SHP77 (cell line): ENCODE measurements around the gene LAMB4.

Experiments used
- DNase-seq, 2 experiments: peaks; one replicate each; lab custom pipeline; 2025; lab: John Stamatoyannopoulos, UW

Gene LAMB4, protein sequence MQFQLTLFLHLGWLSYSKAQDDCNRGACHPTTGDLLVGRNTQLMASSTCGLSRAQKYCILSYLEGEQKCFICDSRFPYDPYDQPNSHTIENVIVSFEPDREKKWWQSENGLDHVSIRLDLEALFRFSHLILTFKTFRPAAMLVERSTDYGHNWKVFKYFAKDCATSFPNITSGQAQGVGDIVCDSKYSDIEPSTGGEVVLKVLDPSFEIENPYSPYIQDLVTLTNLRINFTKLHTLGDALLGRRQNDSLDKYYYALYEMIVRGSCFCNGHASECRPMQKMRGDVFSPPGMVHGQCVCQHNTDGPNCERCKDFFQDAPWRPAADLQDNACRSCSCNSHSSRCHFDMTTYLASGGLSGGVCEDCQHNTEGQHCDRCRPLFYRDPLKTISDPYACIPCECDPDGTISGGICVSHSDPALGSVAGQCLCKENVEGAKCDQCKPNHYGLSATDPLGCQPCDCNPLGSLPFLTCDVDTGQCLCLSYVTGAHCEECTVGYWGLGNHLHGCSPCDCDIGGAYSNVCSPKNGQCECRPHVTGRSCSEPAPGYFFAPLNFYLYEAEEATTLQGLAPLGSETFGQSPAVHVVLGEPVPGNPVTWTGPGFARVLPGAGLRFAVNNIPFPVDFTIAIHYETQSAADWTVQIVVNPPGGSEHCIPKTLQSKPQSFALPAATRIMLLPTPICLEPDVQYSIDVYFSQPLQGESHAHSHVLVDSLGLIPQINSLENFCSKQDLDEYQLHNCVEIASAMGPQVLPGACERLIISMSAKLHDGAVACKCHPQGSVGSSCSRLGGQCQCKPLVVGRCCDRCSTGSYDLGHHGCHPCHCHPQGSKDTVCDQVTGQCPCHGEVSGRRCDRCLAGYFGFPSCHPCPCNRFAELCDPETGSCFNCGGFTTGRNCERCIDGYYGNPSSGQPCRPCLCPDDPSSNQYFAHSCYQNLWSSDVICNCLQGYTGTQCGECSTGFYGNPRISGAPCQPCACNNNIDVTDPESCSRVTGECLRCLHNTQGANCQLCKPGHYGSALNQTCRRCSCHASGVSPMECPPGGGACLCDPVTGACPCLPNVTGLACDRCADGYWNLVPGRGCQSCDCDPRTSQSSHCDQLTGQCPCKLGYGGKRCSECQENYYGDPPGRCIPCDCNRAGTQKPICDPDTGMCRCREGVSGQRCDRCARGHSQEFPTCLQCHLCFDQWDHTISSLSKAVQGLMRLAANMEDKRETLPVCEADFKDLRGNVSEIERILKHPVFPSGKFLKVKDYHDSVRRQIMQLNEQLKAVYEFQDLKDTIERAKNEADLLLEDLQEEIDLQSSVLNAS (N-terminal part only)

DNA sequence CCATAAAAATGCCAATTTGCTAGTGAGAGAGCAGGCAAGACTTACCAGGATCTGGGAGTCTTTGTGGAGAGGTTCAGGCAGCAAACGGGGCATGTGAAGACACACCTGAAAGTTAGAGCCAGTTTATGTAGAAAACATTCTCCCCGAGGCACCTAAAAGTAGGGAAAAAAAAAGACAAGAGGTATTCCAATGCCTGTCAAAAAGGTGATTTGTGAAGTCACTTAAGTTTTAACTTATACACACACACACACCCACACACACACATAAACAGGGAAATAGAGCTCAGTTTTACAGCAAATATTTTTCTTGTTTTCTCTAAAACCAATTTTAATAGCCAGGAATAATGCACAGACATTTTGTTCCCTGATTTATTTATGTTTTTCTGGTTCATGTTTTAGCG, at the start of gene LAMB4:
Gene LAMB4 (minus strand): TSS at position 101 of the 400 bp plus-strand sequence. CDS start 7,197 bp downstream, outside the sequence.
- no peak for DNase-seq

DNA sequence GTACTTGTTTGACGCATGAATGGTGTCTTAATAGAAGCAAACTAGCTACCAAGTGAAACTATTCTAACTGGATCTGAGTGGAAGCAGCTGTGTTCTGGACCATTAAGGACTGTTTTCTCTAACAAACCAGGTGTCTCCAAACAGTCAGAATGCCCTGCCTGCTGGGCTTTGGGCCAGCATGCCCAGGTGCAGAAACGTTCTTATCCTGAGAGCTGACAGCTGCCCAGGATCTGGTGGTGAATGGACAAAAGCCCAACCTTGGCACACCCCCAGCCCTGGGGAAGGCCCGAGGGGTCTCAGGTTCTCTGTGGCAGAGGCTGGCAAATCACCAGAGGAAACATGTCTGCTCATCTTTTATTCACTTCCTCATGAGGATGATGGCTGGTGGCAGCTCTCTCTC, 48.2 kb upstream of the LAMB4 start:
- peak; percentile 94 to 95 for DNase-seq

DNA sequence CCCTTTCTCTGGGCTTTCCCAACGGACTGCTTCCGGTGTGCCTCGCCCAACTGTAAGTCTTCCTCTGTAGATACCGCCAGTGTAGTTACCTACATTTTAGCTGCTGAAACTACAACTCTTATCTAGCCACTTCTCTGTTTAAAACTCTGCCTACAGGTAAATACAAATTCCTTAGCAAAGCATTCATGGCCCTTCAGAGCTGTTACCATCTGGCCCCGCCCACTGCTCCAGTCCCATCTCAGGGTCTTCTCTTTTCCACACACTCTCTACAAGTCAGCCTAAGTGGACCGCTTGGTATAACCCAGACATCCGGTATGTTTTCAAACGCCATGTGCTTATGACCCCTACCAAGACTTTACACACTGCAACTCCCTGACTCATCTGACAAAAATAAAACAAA, 41.0 kb upstream of the LAMB4 start:
- no peak for DNase-seq

DNA sequence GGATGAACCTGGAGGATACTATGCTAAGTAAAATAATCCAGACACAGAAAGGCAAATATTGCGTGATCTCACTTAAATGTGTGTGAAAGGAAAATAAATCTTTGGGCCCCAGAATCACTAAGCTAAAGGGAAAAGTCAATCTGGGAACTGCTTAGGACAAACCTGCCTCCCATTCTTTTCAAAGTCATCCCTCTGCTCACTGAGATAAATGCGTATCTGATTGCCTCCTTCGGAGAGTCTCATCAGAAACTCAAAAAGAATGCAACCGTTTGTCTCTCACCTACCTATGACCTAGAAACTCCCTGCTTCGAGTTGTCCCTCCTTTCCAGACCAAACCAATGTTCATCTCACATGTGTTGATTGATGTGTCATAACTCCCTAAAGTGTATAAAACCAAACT, 40.1 kb upstream of the LAMB4 start:
- no peak for DNase-seq

DNA sequence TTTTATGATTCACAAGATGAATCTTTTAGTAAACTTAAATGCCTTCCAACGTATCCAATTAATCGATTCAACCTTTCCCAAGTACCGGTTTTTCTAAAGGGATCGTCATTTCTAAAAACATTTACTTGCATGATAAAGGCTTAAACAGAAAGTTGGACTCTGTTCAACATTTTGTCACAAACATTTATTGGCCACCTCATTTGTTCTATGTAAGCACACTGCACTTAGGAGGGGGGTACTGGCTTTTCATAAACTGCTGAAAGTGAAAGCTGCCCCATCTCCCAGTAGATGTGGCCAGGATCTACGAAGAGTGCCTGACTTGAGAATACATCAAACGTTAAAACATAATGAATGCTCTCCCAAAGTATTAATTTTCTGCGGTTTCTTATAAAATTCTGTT, 37.3 kb upstream of the LAMB4 start:
- DNase-seq, result no peak

DNA sequence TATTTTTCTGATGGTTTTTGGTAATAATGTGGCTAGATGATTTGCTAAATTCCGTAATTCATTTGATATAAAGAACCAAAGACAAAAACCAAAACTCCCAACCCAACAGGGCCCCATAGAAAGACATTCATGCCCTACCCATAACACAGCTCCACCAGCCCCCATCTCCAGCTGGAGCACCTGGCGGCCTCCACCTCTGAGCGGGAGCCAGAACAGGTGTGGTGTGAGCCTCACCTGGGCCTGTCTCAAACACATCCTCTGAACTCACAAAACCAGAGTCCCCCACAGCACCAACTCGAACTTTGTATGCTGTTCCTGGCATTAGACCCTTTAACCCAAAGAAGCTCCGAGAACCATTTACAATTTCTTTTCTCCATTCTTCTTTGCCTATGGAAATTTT, 36.5 kb upstream of the LAMB4 start:
- no peak for DNase-seq

DNA sequence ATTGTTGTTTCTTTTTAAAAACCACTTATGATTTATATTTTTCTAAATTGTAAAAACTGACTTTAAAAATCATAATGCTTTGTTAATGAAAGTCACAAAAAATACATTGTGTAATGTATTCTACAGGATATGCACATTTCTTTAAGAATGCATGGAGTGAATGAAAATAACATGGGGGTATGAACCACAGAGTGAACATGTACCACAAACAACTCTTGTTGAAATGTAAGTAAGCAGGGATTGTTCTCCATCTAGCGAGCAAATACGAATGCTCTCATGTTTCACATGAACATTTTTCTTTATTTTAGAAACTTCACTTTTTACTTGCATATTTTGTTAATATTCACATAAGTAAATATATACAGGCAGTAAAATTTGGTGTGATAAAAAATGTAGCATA, 35.6 kb upstream of the LAMB4 start:
- no peak for DNase-seq

DNA sequence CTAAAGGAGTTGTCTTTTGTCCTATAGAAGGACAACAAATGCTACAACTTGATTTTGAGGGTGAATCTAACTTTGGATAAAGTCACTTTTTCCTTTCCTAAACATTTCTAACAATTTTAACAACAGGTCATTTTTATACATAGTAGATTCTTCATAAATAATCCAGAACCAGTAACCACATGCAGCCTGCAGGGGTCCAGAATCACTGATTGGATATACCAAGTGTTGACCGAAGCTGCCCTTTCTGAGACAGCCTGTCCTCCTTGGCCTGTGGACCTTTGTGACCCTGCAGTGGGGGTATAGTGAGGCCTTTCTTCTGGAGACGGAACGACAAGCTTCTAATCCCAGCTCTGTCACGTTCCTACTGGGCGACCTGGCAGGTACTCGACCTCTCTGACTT, 34.8 kb upstream of the LAMB4 start:
- no peak for DNase-seq

DNA sequence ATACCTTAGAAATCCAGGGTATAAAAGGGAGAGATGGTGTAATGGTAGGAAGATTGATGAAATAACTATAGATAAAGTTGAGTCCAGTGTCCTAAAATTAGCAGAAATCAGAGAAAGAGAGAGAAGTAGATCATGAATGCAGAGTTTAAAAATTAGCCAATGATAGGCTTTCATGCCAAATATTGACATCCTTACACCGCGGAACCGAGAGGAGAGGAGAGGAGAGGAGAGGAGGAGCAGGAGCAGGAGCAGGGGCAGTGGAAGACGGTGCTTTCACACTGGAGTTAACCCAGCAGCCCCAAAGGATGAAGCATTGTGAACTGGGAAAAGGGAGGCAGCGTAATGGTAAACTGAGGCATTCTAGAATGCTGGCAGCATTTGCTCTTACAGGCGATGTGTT, 34.2 kb upstream of the LAMB4 start:
- no peak for DNase-seq

DNA sequence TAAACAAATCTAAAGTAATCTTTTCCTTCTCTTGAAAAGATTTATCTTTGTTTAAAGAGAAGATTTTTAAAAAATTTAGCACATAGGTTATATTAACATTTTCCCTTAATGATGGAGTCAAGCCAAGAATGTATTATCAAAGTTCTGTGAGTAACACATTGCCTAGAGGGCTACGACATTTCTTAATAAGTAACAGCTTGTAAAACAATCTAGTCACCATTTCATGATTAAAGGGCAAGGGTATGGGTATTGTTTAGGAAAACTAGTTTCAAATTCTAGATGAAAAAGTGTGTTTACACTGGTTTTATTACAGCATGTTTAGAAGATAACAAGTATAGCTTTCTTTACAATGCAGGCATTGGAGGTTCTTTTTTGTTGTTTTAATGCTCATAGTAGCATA, 28.6 kb upstream of the LAMB4 start:
- DNase-seq, result no peak

DNA sequence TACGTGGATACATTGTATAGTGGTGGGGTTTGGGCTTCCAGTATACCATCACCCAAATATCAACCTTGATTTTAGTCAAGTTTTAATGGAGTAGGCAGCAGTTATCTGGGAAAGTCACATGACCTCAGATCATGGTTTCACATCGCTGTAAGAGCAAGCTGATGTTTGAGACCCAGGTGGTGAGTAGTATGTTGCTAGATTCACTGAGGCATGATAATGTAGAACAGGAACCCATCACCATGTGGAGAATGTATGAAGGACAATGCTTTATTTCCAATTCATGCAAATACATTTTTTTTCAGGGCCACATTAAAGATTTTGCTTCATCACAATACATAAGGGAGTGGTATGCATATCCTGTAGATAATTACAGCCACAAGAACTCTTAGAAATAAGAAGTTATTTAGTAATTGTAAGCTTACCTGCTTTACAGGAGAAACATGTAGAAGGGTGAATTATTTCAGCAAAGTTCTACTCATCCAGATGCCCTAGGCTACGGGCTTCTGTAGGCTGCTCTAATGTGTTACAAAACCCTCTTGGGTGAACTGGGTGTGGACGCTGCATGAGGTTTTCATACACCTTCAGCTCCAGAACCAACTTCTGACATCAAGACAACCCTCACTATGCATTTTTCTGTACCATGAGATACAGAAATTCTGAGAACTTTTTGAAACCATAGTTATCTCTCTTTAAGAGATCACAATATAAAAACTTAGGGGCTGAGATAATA, 27.6 kb upstream of the LAMB4 start:
- no peak for DNase-seq

DNA sequence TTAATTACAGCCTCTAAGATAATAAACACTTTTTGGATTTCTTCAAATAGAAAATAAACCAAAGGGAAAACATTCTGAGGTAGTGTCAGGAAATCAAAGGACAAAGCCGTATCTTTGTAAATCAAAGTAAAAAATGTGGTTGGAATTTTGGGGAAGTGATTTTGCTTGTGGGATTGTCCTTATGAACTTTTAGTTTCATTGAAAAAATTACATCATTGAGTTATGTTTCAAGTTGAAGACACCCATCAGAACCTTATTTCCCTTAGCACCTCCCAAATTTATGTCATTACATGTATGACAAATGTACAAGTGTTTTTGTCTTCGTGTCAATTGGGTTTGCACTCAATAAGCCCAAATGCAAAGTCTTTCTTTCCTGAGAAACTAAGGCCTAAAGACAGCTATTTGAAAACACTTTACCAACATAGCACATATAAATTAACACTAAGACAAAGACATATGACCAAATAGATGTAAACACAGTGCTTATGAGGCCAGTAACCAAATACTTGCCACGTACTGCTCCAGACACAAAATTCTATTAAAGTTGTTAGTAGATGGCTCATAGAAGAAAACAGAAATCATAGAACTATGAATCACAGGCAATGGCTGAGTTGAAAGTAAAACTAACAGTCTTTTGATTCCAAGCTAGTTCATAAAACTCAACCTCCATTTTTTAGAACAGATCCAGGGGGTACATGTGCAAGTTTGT, 26.9 kb upstream of the LAMB4 start:
- DNase-seq, result no peak

DNA sequence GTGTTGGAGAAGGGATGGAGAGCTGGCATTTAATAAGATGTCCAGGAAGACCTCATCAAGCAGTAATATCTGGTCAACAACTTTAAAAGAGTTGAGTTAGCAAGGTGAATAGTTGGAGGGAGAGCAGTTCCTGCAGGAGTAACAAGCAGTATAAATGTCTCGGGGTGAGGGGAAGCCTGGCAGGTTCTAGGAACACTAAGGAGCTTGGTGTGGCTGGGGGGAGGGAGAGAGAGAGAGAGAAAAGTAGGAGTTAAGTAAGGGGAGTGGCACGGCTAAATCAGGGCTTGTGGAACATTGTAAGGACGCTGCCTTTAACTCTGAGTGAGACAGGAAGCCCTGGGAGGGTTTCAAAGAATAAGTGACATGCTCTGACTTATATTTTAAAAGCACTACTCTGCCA, 22.0 kb upstream of the LAMB4 start:
- no peak for DNase-seq

DNA sequence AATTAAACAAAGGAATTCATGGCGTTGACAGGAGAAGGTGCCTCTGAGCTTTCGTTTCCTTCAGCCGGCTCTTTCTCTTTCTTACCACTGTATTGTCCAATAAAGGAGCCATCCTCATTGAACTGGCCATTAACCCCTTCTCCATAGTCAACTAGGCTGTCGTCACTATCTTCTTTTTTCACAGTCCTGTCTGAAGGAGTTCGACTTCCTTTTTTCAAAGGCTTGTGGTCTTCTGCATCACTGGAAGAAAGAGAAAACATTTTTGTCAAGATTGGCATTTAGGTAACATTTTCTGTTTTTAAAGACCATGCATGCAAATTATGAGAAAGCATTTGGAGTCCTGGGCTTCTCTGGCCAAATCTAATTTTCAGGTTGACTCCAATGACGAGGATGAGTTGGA, 19.7 kb upstream of the LAMB4 start:
- no peak for DNase-seq

DNA sequence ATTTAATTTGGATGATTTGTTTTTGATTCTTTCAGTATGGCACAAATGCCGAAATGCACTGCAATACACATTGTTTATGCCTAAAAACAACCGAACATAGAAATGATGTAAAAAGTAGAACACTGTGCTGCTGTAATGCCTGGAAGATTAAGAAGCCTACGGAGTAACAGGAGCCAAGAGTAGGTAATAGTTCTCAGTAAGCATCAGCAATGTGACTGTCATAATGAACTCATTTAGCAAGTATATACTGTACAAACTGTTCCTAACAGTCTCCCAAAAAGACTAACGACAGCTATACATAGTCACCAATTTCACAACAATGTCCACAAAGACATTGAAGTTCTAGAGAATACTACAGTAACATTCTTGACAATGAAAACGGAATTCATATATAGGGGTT, 19.0 kb upstream of the LAMB4 start:
- DNase-seq, result no peak

DNA sequence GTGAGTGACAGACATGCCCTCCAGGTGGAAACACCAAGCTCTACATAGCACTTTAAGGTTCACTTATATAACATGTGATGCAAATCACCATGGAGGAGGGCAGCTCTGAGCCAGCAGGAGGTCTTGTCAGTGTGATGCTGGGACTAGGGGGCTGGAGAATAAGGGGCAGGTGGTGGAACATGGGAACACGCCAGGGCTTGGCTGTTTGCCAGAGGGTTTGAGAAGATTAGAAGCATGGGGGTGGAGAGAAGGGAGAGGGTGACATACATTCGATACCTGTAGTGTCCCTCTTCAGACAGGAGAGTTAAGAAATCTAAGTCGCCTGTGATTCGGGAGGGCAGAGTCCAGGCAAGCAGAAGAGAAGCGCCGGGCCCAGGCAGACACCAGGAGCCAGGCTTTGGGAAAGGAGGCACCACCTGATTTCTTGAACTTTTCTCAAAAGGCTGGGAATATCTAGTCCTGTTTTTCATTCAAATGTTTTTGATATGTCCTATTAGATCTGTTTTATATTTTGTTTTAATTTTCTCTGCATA, 16.9 kb upstream of the LAMB4 start:
- peak; percentile 52 to 65 for DNase-seq

DNA sequence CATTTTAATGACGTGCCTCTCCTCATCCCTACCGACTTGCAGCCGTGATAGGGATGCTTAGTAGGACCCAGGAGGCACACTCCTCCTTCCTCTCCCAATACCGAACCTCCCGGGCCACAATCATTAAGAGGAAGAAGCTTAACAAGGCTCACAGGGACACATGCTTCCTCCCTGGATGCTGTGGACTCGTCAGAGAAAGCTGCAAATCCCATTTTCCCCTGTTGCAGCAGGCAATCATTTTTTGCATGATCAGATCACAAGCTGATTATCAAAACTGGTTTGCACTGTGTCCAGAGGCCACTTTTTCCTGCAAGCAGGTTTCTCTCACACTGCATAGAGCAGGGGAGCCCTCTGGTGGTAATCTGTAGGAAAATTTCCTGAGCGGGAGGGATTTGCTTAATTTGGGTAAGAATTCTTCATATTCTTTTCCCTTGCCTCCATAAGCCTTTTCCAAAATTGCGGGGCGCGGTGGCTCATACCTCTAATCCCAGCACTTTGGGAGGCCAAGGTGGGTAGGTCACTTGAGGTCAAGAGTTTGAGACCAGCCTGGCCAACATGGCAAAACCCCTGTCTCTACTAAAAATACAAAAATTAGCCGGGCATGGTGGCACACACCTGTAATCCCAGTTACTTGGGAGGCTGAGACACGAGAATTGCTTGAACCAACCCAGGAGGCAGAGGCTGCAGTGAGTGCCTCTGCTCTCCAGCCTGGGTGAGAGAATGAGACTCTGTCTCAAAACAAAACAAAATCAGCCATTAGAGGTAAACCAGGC, 16.1 kb upstream of the LAMB4 start:
- DNase-seq, result peak; percentile 28 to 30

DNA sequence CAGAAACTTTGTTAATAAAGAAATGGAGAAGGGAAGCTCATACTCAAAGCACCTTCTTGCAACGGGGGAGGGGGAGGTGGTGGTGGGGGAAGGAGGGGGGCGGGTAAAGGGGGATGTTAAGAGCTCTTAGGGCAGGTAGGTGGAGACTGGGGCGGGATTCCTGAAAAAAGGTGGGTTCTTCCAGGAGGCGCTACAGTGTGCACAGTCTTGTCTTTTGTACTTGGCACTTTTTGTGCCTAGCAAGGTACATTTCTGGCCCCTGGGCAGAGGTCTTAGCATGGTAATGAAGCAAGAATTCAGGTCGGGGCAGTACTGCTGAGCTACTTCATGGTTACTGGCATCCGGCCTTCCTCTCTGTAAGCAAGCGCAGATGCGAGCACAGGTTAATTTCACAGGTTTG, 15.2 kb upstream of the LAMB4 start:
- no peak for DNase-seq

DNA sequence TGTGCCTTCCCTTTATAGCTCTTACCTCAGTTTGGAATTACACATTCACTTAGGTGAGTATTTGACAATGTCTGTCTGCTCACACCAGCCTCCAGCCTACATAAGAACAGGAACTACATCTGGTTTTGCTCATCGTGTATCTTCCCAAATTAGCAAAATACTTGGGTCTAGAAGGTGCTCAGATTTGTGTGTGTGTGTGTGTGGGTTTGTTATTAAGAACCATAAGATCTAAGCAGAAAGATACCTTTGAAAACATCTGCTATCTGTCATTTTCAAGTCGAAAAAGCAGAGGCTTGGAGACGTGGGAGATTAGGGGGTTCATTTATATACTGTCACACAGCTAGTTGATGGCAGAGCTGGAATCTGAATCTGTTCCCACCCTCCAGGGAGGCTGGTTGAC, 14.8 kb upstream of the LAMB4 start:
- DNase-seq, result no peak
